Caco-2 (cell line): ENCODE measurements around the gene RFC5. TPM values are rescaled to one million over a fixed set of nuclear protein-coding genes. Genes with fewer than 3 reads are reported as not detected.

Experiments
- BruUV-seq: library from RNA; stranded (reverse); fragments of 400-500 nt; replicated peaks from 2 replicates; lab custom pipeline; 2021; lab: Mats Ljungman, UMichigan
- CTCF ChIA-PET: fragments of 300-600 bp; sonication (Branson Sonifier 250); formaldehyde crosslinking; loops from one replicate; lab custom pipeline; 2022; ENCODE audit warnings: antibody characterized with exemption; lab: Charles Lee
- POLR2A ChIA-PET: fragments of 300-600 bp; sonication (Branson Sonifier 250); formaldehyde crosslinking; loops from one replicate; lab custom pipeline; 2022; ENCODE audit warnings: antibody characterized with exemption; lab: Charles Lee
- DNase-seq, 2 experiments: peaks; one replicate each; pipeline versions ENCODE4 v3.0.0 to v3.0.0-alpha.2; 2020 to 2022
- H3K27me3 ChIP-seq: replicated peaks from 2 replicates; pipeline ENCODE4 v1.6.0; 2011; ENCODE audit warnings: low read length; ENCODE audit not compliant: control insufficient read depth, insufficient read depth
- H3K36me3 ChIP-seq: 2 replicates; pipeline ENCODE4 v1.5.1; 2011; ENCODE audit warnings: low read length; ENCODE audit not compliant: control insufficient read depth, insufficient read depth
- H3K4me1 ChIP-seq: fragments of 250-450 bp; sonication (Bioruptor Pico); 2 replicates; pipeline ENCODE4 v1.5.1; 2020; ENCODE audit warnings: mild to moderate bottlenecking
- H3K4me3 ChIP-seq: 2 replicates; pipeline ENCODE4 v1.5.1; 2011; ENCODE audit warnings: low read depth, mild to moderate bottlenecking, control low read depth, low read length
- H3K9me3 ChIP-seq: fragments of 250-450 bp; sonication (Bioruptor Pico); 2 replicates; pipeline ENCODE4 v1.5.1; 2020; ENCODE audit warnings: mild to moderate bottlenecking, moderate library complexity
- H3K27ac Mint-ChIP-seq: one replicate; pipeline ENCODE4 v1.8.0; 2022; ENCODE audit warnings: mixed read lengths; ENCODE audit not compliant: unreplicated experiment
- H3K27me3 Mint-ChIP-seq: one replicate; pipeline ENCODE4 v1.8.0; 2022; ENCODE audit warnings: mixed read lengths; ENCODE audit not compliant: insufficient read depth, unreplicated experiment
- H3K36me3 Mint-ChIP-seq: one replicate; pipeline ENCODE4 v1.8.0; 2022; ENCODE audit warnings: mild to moderate bottlenecking, mixed read lengths; ENCODE audit not compliant: insufficient read depth, unreplicated experiment
- H3K4me1 Mint-ChIP-seq: one replicate; pipeline ENCODE4 v1.8.0; 2022; ENCODE audit warnings: low read depth, mixed read lengths; ENCODE audit not compliant: unreplicated experiment
- H3K4me3 Mint-ChIP-seq: one replicate; pipeline ENCODE4 v1.8.0; 2022; ENCODE audit warnings: mild to moderate bottlenecking, moderate library complexity, mixed read lengths; ENCODE audit not compliant: unreplicated experiment
- H3K9me3 Mint-ChIP-seq: one replicate; pipeline ENCODE4 v1.8.0; 2022; ENCODE audit warnings: mixed read lengths; ENCODE audit not compliant: unreplicated experiment
- CTCF ChIP-seq, 2 experiments: fragments of 200-600 bp in 1 of 2; IDR thresholded peaks; 1 replicate in 1 of 2; 2 replicates in 1 of 2; pipeline versions ENCODE4 v1.5.1 to v1.8.0; 2011 to 2022; ENCODE audit warnings: antibody characterized with exemption in 1 of 2, control low read depth in 1 of 2, inconsistent platforms in 1 of 2, low read depth in 1 of 2, low read length in 1 of 2, mild to moderate bottlenecking in 1 of 2, moderate library complexity in 1 of 2; ENCODE audit not compliant: insufficient read depth in 1 of 2, severe bottlenecking in 1 of 2, unreplicated experiment in 1 of 2
- intact Hi-C: fragments of 100-400 bp; cut with micrococcal nuclease; formaldehyde crosslinking; loops from one replicate; pipeline ENCODE4 v1.10.0; 2022; ENCODE audit not compliant: unreplicated experiment
- total RNA-seq: library from RNA; stranded (reverse); gene quantifications from 2 replicates; pipeline ENCODE4 v1.2.3, GENCODE V29; 2022

The RFC5 gene
- total RNA-seq, 1 experiment from 2014 or later = 42.7 TPM

GRCh38 chr12:118033902-118034301 lies 17.4 kb downstream of the RFC5 start:
- intact Hi-C loops = loop anchor here (1.0 to 2.0 kb wide), 2 partner anchors 19 to 160 kb away; no protein-coding TSS in a partner anchor
- Mint-ChIP-seq H3K4me3 (no peak overlapping the region), H3K4me1 (peaks cover 7% of the 10 kb centered on the region), H3K27ac (peak overlapping the region; percentile 48), H3K27me3 (no peaks in the 10 kb centered on the region), H3K9me3 (no peaks in the 10 kb centered on the region), H3K36me3 (peaks cover 75% of the 10 kb centered on the region)
- Histone ChIP-seq H3K9me3 (no peaks in the 10 kb centered on the region), H3K4me1 (peaks cover 3% of the 10 kb centered on the region; the same call in 1 of the 2 replicates), H3K27me3 (no peaks in the 10 kb centered on the region), H3K36me3 (peaks cover 3% of the 10 kb centered on the region), H3K4me3 (no peak overlapping the region)
- no TSS peak for BruUV-seq
- DNase-seq = peak in 1 of 2 experiments; percentile 9
- ChIA-PET CTCF (no interaction called here), POLR2A (interaction anchor here (0.6 kb wide), 1 partner anchor 176 kb away, joined by 5 read pairs; no protein-coding TSS in a partner anchor)
- no peak for TF ChIP-seq CTCF (IDR thresholded peaks at IDR 0.05; ENCODE audit: insufficient read depth in 1 of 2, low read depth in 1 of 2, low read length in 1 of 2, severe bottlenecking in 1 of 2, unreplicated experiment in 1 of 2)

DNA sequence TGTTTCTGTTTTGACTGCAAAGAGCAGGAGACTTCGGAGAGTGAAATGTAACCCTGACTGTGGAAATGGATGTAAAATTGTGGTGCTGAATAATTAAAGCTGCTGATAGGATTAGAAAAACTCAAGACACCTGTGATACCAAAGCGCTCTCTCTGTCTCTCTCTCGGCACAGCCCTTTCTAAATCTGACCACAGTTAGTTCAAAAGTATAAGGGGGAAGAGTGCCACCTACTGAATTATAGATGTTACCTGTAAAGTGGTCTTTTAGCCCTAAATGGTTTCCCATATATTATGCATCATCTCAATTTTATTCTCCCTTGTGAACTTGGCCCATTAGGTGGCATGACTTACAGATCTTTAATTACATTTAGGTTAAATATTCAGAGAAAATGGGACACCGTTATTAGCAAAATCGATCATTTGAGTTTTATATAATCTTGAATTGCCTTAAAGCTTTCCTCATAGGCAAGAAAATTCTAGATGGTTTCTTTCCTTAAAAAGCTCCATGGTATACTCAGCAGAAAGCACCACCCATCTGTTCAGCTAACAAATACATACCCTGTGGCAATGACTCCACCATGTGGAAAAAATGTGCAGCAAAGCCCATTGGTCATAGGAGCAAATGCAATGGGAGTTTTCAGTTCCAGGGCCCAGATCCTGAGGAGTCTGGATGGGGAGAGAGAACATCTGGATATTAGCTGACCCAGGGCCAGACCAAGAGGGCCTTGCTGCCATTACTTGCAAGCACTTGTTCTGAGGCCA lies 18.1 kb downstream of the RFC5 start:
- no TSS peak for BruUV-seq
- no peaks in the 10 kb centered on the region for H3K27me3 ChIP-seq
- POLR2A ChIA-PET = interaction anchor here (0.6 kb wide), 1 partner anchor 102 kb away, joined by 3 read pairs; no protein-coding TSS in a partner anchor
- H3K9me3 ChIP-seq = no peaks in the 10 kb centered on the region
- H3K4me3 Mint-ChIP-seq = no peak overlapping the region
- H3K27me3 Mint-ChIP-seq = no peaks in the 10 kb centered on the region
- no peaks in the 10 kb centered on the region for H3K9me3 Mint-ChIP-seq
- H3K36me3 ChIP-seq = peaks cover 3% of the 10 kb centered on the region
- H3K4me1 Mint-ChIP-seq = peaks cover 7% of the 10 kb centered on the region
- CTCF ChIA-PET = interaction anchor here (0.6 to 1.9 kb wide), 9 partner anchors 15 to 461 kb away, joined by 3 to 23 read pairs (median 4); no protein-coding TSS in a partner anchor
- H3K4me3 ChIP-seq = no peak overlapping the region
- peak; percentile 63 to 70 for TF ChIP-seq CTCF (IDR thresholded peaks at IDR 0.05; ENCODE audit: insufficient read depth in 1 of 2, low read depth in 1 of 2, low read length in 1 of 2, severe bottlenecking in 1 of 2, unreplicated experiment in 1 of 2)
- peaks cover 3% of the 10 kb centered on the region; the same call in 1 of the 2 replicates for H3K4me1 ChIP-seq
- H3K36me3 Mint-ChIP-seq = peaks cover 72% of the 10 kb centered on the region
- intact Hi-C loops = loop anchor here (1.0 to 2.0 kb wide), 2 partner anchors 18 to 160 kb away; no protein-coding TSS in a partner anchor
- DNase-seq = peak; percentile 59 to 72
- H3K27ac Mint-ChIP-seq = peak overlapping the region; percentile 48

GRCh38 chr12:118035190-118036041 lies 18.9 kb downstream of the RFC5 start:
- H3K27me3 ChIP-seq = no peaks in the 10 kb centered on the region
- TF ChIP-seq CTCF (IDR thresholded peaks at IDR 0.05; ENCODE audit: insufficient read depth in 1 of 2, low read depth in 1 of 2, low read length in 1 of 2, severe bottlenecking in 1 of 2, unreplicated experiment in 1 of 2) = no peak
- intact Hi-C loops = loop anchor here (2.0 kb wide), 1 partner anchor 17 kb away; no protein-coding TSS in a partner anchor
- H3K9me3 ChIP-seq = no peaks in the 10 kb centered on the region
- H3K27ac Mint-ChIP-seq = peak overlapping the region; percentile 48
- H3K27me3 Mint-ChIP-seq = no peaks in the 10 kb centered on the region
- ChIA-PET CTCF (interaction anchor here (0.6 to 1.9 kb wide), 8 partner anchors 22 to 178 kb away, joined by 3 to 23 read pairs (median 4); no protein-coding TSS in a partner anchor), POLR2A (interaction anchor here (0.6 kb wide), 1 partner anchor 101 kb away, joined by 3 read pairs; no protein-coding TSS in a partner anchor)
- BruUV-seq = no TSS peak
- no peak for DNase-seq
- H3K9me3 Mint-ChIP-seq = no peaks in the 10 kb centered on the region
- peaks cover 7% of the 10 kb centered on the region for H3K4me1 Mint-ChIP-seq
- H3K36me3 Mint-ChIP-seq = peaks cover 64% of the 10 kb centered on the region
- H3K4me3 Mint-ChIP-seq = no peak overlapping the region
- H3K4me3 ChIP-seq = no peak overlapping the region
- H3K4me1 ChIP-seq = peaks cover 3% of the 10 kb centered on the region; the same call in 1 of the 2 replicates
- peaks cover 3% of the 10 kb centered on the region for H3K36me3 ChIP-seq
